ENCODE data around the gene EFCAB11.

- TF ChIP-seq CTCF (IDR thresholded peaks at IDR 0.05) (peak; percentile 71 to 92 (median 82)), POLR2A (IDR thresholded peaks at IDR 0.05) (no peak)
Measured at GRCh38 chr14:89973234-89973823, 18.8 kb upstream of the EFCAB11 start.
